Measurements from ENCODE around the gene LRRC27. TPM values are rescaled to one million over a fixed set of nuclear protein-coding genes. Genes with fewer than 3 reads are reported as not detected.

Gene LRRC27
- total RNA-seq, 3 donors from 2014 or later = 6.2 to 19.3 (median 8.2) TPM

- intact Hi-C loops (cut with DNase I; ENCODE audit: low total_unique reads) = loop anchor here (1.0 kb wide), 1 partner anchor 17 kb away; no protein-coding TSS in a partner anchor
- H3K4me1 ChIP-seq = no peaks in the 10 kb centered on the region
- H3K9me3 ChIP-seq = no peaks in the 10 kb centered on the region
- H3K27ac ChIP-seq = no peak overlapping the region
- no peaks in the 10 kb centered on the region for H3K27me3 ChIP-seq
- peak in 1 of 2 donors; percentile 28 for DNase-seq (ENCODE audit: low spot score in 2 of 2)
- H3K36me3 ChIP-seq = no peaks in the 10 kb centered on the region
- TF ChIP-seq POLR2A (IDR thresholded peaks at IDR 0.05) (no peak), CTCF (IDR thresholded peaks at IDR 0.05) (no peak), POLR2AphosphoS5 (IDR thresholded peaks at IDR 0.05) (no peak)
- no peak overlapping the region for H3K4me3 ChIP-seq
Measured at GRCh38 chr10:132299371-132300336, 32.3 kb upstream of the LRRC27 start.

- intact Hi-C loops (cut with DNase I; ENCODE audit: low total_unique reads) = loop anchor here (1.0 kb wide), 1 partner anchor 16 kb away; no protein-coding TSS in a partner anchor
- H3K4me3 ChIP-seq = no peak overlapping the region
- H3K27ac ChIP-seq = no peak overlapping the region
- DNase-seq (ENCODE audit: low spot score in 2 of 2) = peak in 1 of 2 donors; percentile 33
- TF ChIP-seq POLR2A (IDR thresholded peaks at IDR 0.05) = no peak
- no peak for TF ChIP-seq POLR2AphosphoS5 (IDR thresholded peaks at IDR 0.05)
- no peak for TF ChIP-seq CTCF (IDR thresholded peaks at IDR 0.05)
- H3K27me3 ChIP-seq = no peaks in the 10 kb centered on the region
- no peaks in the 10 kb centered on the region for H3K4me1 ChIP-seq
- no peaks in the 10 kb centered on the region for H3K36me3 ChIP-seq
- no peaks in the 10 kb centered on the region for H3K9me3 ChIP-seq
Measured at GRCh38 chr10:132300582-132300981, 31.4 kb upstream of the LRRC27 start.

- Histone ChIP-seq H3K27me3 (no peaks in the 10 kb centered on the region), H3K36me3 (no peaks in the 10 kb centered on the region), H3K9me3 (no peaks in the 10 kb centered on the region), H3K4me3 (no peak overlapping the region), H3K27ac (no peak overlapping the region), H3K4me1 (peaks cover 0 to 2% of the 10 kb centered on the region in 2 donors)
- DNase-seq (ENCODE audit: low spot score in 2 of 2) = peak in 1 of 2 donors; percentile 40
- intact Hi-C loops (cut with DNase I; ENCODE audit: low total_unique reads) = no loop called here
- no peak for TF ChIP-seq POLR2AphosphoS5 (IDR thresholded peaks at IDR 0.05)
- TF ChIP-seq POLR2A (IDR thresholded peaks at IDR 0.05) = no peak
- TF ChIP-seq CTCF (IDR thresholded peaks at IDR 0.05) = no peak
Measured at GRCh38 chr10:132301371-132302330, 30.3 kb upstream of the LRRC27 start.

- intact Hi-C loops (cut with DNase I; ENCODE audit: low total_unique reads) = no loop called here
- Histone ChIP-seq H3K9me3 (no peaks in the 10 kb centered on the region), H3K27me3 (no peaks in the 10 kb centered on the region), H3K4me1 (peaks cover 0 to 4% of the 10 kb centered on the region in 2 donors), H3K4me3 (no peak overlapping the region), H3K36me3 (no peaks in the 10 kb centered on the region), H3K27ac (no peak overlapping the region)
- TF ChIP-seq POLR2AphosphoS5 (IDR thresholded peaks at IDR 0.05) (no peak), CTCF (IDR thresholded peaks at IDR 0.05) (no peak), POLR2A (IDR thresholded peaks at IDR 0.05) (no peak)
- peak in 1 of 2 donors; percentile 24 for DNase-seq (ENCODE audit: low spot score in 2 of 2)
Measured at GRCh38 chr10:132302421-132303310, 29.3 kb upstream of the LRRC27 start.

All from breast epithelium (tissue), 4 donors.